Measurements from ENCODE around the gene ZNF609. TPM values are rescaled to one million over a fixed set of nuclear protein-coding genes. Genes with fewer than 3 reads are reported as not detected.
"Not testable (repeated sequence)": the region's sequence is repeated elsewhere in the genome, so short reads cannot be mapped to it uniquely, and the experiment has no call there.

Gene ZNF609
- polyA plus RNA-seq, 4 donors: 33.6 to 37.6 (median 35.7) TPM

- no peak for DNase-seq (ENCODE audit: low read depth in 4 of 4, low spot score in 3 of 4)
Measured at GRCh38 chr15:64572856-64573255, 112.5 kb downstream of the ZNF609 start.

GRCh38 chr15:64574301-64575017, 114.1 kb downstream of the ZNF609 start:
- no peak for DNase-seq (ENCODE audit: low read depth in 4 of 4, low spot score in 3 of 4)

- DNase-seq (ENCODE audit: low read depth in 4 of 4, low spot score in 3 of 4): no peak
Measured at GRCh38 chr15:64580696-64581407, 120.5 kb downstream of the ZNF609 start.

- no peak for DNase-seq (ENCODE audit: low read depth in 4 of 4, low spot score in 3 of 4)
Measured at GRCh38 chr15:64581408-64581761, 121.0 kb downstream of the ZNF609 start.

GRCh38 chr15:64582202-64582601, 121.8 kb downstream of the ZNF609 start:
- no peak for DNase-seq (ENCODE audit: low read depth in 4 of 4, low spot score in 3 of 4)

- no peak for DNase-seq (ENCODE audit: low read depth in 4 of 4, low spot score in 3 of 4)
Measured at GRCh38 chr15:64583519-64583918, 123.1 kb downstream of the ZNF609 start.

- DNase-seq (ENCODE audit: low read depth in 4 of 4, low spot score in 3 of 4): no peak
Measured at GRCh38 chr15:64583983-64584382, 123.6 kb downstream of the ZNF609 start.

GRCh38 chr15:64586259-64586870, 126.0 kb downstream of the ZNF609 start:
- no peak for DNase-seq (ENCODE audit: low read depth in 4 of 4, low spot score in 3 of 4)

GRCh38 chr15:64586984-64587383, 126.6 kb downstream of the ZNF609 start:
- no peak for DNase-seq (ENCODE audit: low read depth in 4 of 4, low spot score in 3 of 4)

GRCh38 chr15:64589435-64590084, 129.2 kb downstream of the ZNF609 start:
- no peak for DNase-seq (ENCODE audit: low read depth in 4 of 4, low spot score in 3 of 4)

- DNase-seq (ENCODE audit: low read depth in 4 of 4, low spot score in 3 of 4): not testable (repeated sequence)
Measured at GRCh38 chr15:64592845-64593244, 132.5 kb downstream of the ZNF609 start.

- DNase-seq (ENCODE audit: low read depth in 4 of 4, low spot score in 3 of 4): peak in 3 of 4 donors; percentile 26 to 48 (median 27)
Measured at GRCh38 chr15:64596701-64597476, 136.5 kb downstream of the ZNF609 start.

- no peak for DNase-seq (ENCODE audit: low read depth in 4 of 4, low spot score in 3 of 4)
Measured at GRCh38 chr15:64597477-64597822, 137.1 kb downstream of the ZNF609 start.

- no peak for DNase-seq (ENCODE audit: low read depth in 4 of 4, low spot score in 3 of 4)
Measured at GRCh38 chr15:64599226-64599625, 138.8 kb downstream of the ZNF609 start.

- no peak for DNase-seq (ENCODE audit: low read depth in 4 of 4, low spot score in 3 of 4)
Measured at GRCh38 chr15:64599716-64600115, 139.3 kb downstream of the ZNF609 start.

- DNase-seq (ENCODE audit: low read depth in 4 of 4, low spot score in 3 of 4): no peak
Measured at GRCh38 chr15:64600794-64601193, 140.4 kb downstream of the ZNF609 start.

- no peak for DNase-seq (ENCODE audit: low read depth in 4 of 4, low spot score in 3 of 4)
Measured at GRCh38 chr15:64604319-64604718, 143.9 kb downstream of the ZNF609 start.

- not testable (repeated sequence) for DNase-seq (ENCODE audit: low read depth in 4 of 4, low spot score in 3 of 4)
Measured at GRCh38 chr15:64607416-64607815, 147.0 kb downstream of the ZNF609 start.

- no peak for DNase-seq (ENCODE audit: low read depth in 4 of 4, low spot score in 3 of 4)
Measured at GRCh38 chr15:64610257-64610919, 150.0 kb downstream of the ZNF609 start.

- DNase-seq (ENCODE audit: low read depth in 4 of 4, low spot score in 3 of 4): no peak
Measured at GRCh38 chr15:64611085-64611725, 150.8 kb downstream of the ZNF609 start.

Data from left renal pelvis (tissue), 4 donors.